ENCODE measurements around the gene AFAP1L2. TPM values are rescaled to one million over a fixed set of nuclear protein-coding genes. Genes with fewer than 3 reads are reported as not detected.

AFAP1L2 gene
- total and polyA plus RNA-seq, 2 donors (not counting 1 experiment from before 2014, with no cell fraction given) = 4.7 to 4.9 TPM

- whole genome bisulfite sequencing (ENCODE audit: insufficient coverage) = 100% methylated on average over 2 of the region's 6 CpGs
- POLR2A ChIA-PET = no interaction called here
- Mint-ChIP-seq H3K4me3 (no peak overlapping the region), H3K4me1 (no peaks in the 10 kb centered on the region), H3K9me3 (ENCODE audit: insufficient read depth) (no peaks in the 10 kb centered on the region), H3K27me3 (no peaks in the 10 kb centered on the region), H3K27ac (no peak overlapping the region)
- CTCF ChIA-PET = no interaction called here
- intact Hi-C loops (cut with micrococcal nuclease) = no loop called here
- Histone ChIP-seq H4K20me1 (ENCODE audit: control insufficient read depth, insufficient read depth, low read length, poor library complexity, severe bottlenecking) (no peaks in the 10 kb centered on the region), H2AFZ (ENCODE audit: insufficient read depth, low read depth, low read length, poor library complexity, severe bottlenecking) (no peak overlapping the region), H3K9ac (ENCODE audit: low read length) (no peak overlapping the region), H3K4me2 (replicated peaks; ENCODE audit: low read depth, low read length, poor library complexity, severe bottlenecking) (no peak overlapping the region), H3K79me2 (ENCODE audit: control insufficient read depth, insufficient read depth, low read length) (no peaks in the 10 kb centered on the region), H3K27me3 (replicated peaks in 1 of 4; ENCODE audit: control extremely low read depth in 1 of 4, control insufficient read depth in 3 of 4, insufficient read depth in 4 of 4, low read length in 3 of 4) (no peaks in the 10 kb centered on the region), H3K4me1 (ENCODE audit: control insufficient read depth in 2 of 2, insufficient read depth in 2 of 2, low read length in 2 of 2) (no peaks in the 10 kb centered on the region), H3K27ac (ENCODE audit: low read length in 2 of 2) (no peak overlapping the region), H3K4me3 (ENCODE audit: control extremely low read depth in 1 of 5, extremely low read depth in 1 of 5, insufficient read depth in 1 of 5, low read depth in 2 of 5, low read length in 4 of 5) (no peak overlapping the region), H3K36me3 (replicated peaks in 1 of 2; ENCODE audit: control extremely low read depth in 1 of 2, control insufficient read depth in 1 of 2, extremely low read depth in 1 of 2, insufficient read depth in 2 of 2, low read length in 1 of 2) (no peaks in the 10 kb centered on the region), H3K9me3 (ENCODE audit: control extremely low read depth in 1 of 3, control insufficient read depth in 2 of 3, insufficient read depth in 1 of 3, low read length in 2 of 3) (no peaks in the 10 kb centered on the region)
- TF ChIP-seq CTCF (IDR thresholded peaks at IDR 0.05) = no peak
- no peak for TF ChIP-seq EZH2 (IDR thresholded peaks at IDR 0.05; ENCODE audit: borderline replicate concordance, insufficient read depth, low read depth, low read length, poor library complexity, severe bottlenecking)
- DNase-seq (no peak), ATAC-seq (ENCODE audit: low read depth) (no peak)
Observed at GRCh38 chr10:114367351-114368056, 36.8 kb downstream of the AFAP1L2 start.

GRCh38 chr10:114364726-114365125 lies 39.6 kb downstream of the AFAP1L2 start:
- H3K4me3 ChIP-seq (ENCODE audit: control extremely low read depth in 1 of 5, extremely low read depth in 1 of 5, insufficient read depth in 1 of 5, low read depth in 2 of 5, low read length in 4 of 5) = no peak overlapping the region
- H2AFZ ChIP-seq (ENCODE audit: insufficient read depth, low read depth, low read length, poor library complexity, severe bottlenecking) = no peak overlapping the region
- no peak overlapping the region for H3K4me2 ChIP-seq (replicated peaks; ENCODE audit: low read depth, low read length, poor library complexity, severe bottlenecking)
- H3K36me3 ChIP-seq (replicated peaks in 1 of 2; ENCODE audit: control extremely low read depth in 1 of 2, control insufficient read depth in 1 of 2, extremely low read depth in 1 of 2, insufficient read depth in 2 of 2, low read length in 1 of 2) = no peaks in the 10 kb centered on the region
- ATAC-seq (ENCODE audit: low read depth) (no peak), DNase-seq (no peak)
- POLR2A ChIA-PET = no interaction called here
- no peak overlapping the region for H3K4me3 Mint-ChIP-seq
- no peaks in the 10 kb centered on the region for H3K4me1 Mint-ChIP-seq
- peaks cover 0 to 1% (median 0%) of the 10 kb centered on the region in 4 experiments for H3K27me3 ChIP-seq (replicated peaks in 1 of 4; ENCODE audit: control extremely low read depth in 1 of 4, control insufficient read depth in 3 of 4, insufficient read depth in 4 of 4, low read length in 3 of 4)
- H3K9me3 ChIP-seq (ENCODE audit: control extremely low read depth in 1 of 3, control insufficient read depth in 2 of 3, insufficient read depth in 1 of 3, low read length in 2 of 3) = no peaks in the 10 kb centered on the region
- no peak overlapping the region for H3K9ac ChIP-seq (ENCODE audit: low read length)
- H3K27ac Mint-ChIP-seq = no peak overlapping the region
- peaks cover 4% of the 10 kb centered on the region for H3K27me3 Mint-ChIP-seq
- H3K27ac ChIP-seq (ENCODE audit: low read length in 2 of 2) = no peak overlapping the region
- 83% methylated on average over 3 of the region's 4 CpGs for WGBS (ENCODE audit: insufficient coverage)
- TF ChIP-seq CTCF (IDR thresholded peaks at IDR 0.05) (no peak), EZH2 (IDR thresholded peaks at IDR 0.05; ENCODE audit: borderline replicate concordance, insufficient read depth, low read depth, low read length, poor library complexity, severe bottlenecking) (no peak)
- no peaks in the 10 kb centered on the region for H4K20me1 ChIP-seq (ENCODE audit: control insufficient read depth, insufficient read depth, low read length, poor library complexity, severe bottlenecking)
- H3K9me3 Mint-ChIP-seq (ENCODE audit: insufficient read depth) = no peaks in the 10 kb centered on the region
- H3K4me1 ChIP-seq (ENCODE audit: control insufficient read depth in 2 of 2, insufficient read depth in 2 of 2, low read length in 2 of 2) = no peaks in the 10 kb centered on the region
- H3K79me2 ChIP-seq (ENCODE audit: control insufficient read depth, insufficient read depth, low read length) = no peaks in the 10 kb centered on the region
- CTCF ChIA-PET = no interaction called here
- intact Hi-C loops (cut with micrococcal nuclease) = no loop called here
